GM08714 (cell line): Measurements from ENCODE around the gene OPN1SW.

Experiments
- H3K4me3 ChIP-seq: fragments of 200-500 bp; sonication (Bioruptor generic); 2 replicates; pipeline ENCODE4 v1.5.1; 2014; ENCODE audit warnings: mild to moderate bottlenecking, low read length, inconsistent platforms
- ZNF274 ChIP-seq: IDR thresholded peaks from 2 replicates; pipeline ENCODE4 v1.6.1; 2012; ENCODE audit warnings: mild to moderate bottlenecking, low read depth, low read length

Gene OPN1SW

DNA sequence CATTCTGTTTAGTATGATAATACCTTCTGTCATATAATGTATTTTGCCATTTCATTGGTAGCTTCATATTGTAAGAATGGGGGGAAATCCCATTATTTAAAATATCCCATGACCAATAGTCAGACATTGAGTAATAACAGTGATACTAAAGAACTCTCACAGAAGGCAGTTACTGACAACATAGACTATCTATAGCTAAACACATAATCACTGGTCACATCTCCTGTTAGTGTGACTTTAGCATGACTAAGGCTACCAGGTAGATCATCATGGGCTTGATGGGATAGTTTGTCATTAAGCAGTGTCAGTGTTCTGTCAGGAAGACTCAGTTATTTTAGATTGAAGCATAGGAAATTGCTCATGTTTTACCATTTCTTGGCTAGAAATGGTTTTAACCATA lies 16.4 kb downstream of the OPN1SW start:
- TF ChIP-seq ZNF274, result no peak
- H3K4me3 ChIP-seq, result no peak overlapping the region

DNA sequence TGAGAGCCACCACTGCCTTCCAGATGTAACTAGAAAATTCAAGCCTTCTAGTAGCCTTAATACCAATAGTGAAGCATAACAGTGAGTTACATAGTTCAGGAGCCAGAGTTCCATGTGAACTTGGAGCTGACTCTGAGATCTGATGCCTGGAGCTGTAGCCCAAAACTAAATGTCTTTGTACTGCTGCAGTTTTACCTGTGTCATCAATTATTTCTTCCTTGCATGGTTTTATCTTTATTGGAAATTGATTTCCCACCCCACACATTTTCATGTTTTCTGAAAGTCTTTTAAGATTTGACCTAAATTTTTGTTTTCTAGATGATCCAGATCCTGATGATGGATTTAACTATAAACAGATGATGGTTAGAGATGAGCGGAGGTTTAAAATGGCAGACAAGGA lies 17.0 kb downstream of the OPN1SW start:
- no peak overlapping the region for H3K4me3 ChIP-seq

DNA sequence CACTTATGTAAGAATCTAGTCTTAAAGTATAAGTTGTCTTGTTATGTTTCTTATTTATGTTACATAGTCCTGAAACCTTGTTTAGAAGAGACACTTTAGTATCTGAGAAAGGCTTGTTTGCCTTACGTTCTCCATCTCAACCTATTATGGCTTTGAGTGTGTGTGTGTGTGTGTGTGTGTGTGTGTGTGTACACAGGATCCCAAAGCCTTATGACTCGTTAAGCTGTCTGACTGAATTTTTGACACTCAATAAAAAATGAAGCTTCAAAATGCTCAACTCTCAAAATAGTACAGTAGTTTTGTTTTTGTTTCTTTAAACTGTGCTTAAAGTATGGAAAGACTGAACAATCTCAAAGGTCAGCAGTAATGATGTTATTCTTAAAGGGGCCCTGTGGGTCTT lies 18.4 kb downstream of the OPN1SW start:
- TF ChIP-seq ZNF274, result no peak
- no peak overlapping the region for H3K4me3 ChIP-seq

More for the DNA sequence above, 17.0 kb downstream of the OPN1SW start:
- no peak for TF ChIP-seq ZNF274

DNA sequence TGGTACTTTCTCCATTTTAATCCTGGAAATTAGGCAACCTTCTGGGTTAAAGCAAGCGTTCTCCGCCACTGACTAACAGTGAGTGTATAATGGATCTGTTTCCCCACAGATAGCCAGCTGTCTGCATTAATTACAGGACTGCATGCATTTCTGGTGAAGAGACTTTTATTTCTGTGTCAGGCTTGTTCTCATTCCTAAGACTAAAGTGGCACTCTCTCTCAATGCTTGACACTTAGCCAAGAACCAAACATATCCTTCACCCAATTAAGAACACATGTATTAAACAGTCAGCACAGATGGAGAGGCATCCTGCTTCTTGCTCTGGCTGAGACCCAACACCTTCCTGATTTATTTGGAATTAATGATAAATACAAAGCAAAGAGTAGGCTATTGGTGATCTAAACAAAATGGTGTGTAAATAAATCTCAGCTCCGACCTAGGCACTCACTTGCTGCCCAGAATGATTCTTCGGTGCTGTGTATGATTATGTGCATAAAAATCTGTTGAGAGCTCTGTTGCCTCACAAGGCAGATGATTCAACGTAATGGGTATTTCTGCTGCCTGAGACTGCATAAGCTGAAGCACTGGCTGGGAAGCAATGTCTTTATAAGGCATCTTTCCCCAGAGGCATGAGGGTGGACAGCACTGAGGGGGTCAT lies 19.6 kb downstream of the OPN1SW start:
- TF ChIP-seq ZNF274, result no peak
- H3K4me3 ChIP-seq, result no peak overlapping the region

DNA sequence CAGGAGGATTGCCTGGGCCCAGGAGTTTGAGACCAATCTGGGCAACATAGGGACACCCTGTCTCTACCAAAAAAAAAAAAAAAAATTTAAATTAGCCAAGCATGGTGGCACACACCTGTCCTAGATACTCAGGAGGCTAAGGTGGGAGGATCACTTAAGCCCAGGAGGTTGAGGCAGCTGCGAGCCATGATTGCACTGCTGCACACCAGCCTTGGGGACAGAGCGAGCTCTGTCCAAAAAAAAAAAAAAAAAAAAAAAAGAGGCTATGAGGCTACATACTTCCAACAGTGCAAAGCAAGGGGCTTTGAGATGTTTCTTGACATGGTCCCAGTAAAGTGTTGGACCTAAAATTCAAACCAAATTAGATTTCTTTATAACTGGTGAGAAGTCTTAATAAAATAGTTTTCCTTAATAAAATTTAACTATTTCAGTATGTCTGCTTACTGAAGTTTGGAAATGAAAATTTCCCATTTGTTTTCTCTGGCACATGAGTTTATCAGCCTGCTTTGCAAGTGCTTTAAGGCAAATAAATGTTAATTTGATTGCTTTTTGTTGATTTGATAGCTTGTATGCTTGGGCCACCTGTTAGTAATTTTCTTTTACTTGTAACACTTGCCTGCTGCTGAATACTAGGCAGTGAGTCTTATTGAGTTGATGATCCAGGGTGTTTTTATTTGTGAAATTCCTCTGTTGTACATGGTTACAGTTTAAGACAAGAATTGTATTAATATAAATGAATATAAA lies 20.3 kb downstream of the OPN1SW start:
- no peak overlapping the region for H3K4me3 ChIP-seq
- no peak for TF ChIP-seq ZNF274

DNA sequence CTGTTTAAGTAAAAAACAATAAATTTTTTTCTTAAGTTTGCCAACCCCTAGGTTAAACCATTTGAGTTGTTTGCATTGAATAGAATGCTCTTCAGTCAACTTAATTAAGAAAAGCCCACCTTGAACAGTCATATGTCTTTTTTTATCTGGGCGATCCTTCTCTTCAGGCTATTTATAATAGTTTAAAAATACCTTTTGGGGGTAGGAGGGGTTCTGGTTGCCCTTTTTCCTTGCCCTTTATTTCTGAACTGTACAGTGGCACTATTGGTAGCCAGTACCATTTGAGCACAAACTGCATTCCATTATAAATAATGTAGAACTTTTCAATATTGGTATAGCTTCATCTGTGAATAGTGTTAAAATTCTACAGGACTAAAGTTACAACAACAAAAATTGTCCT lies 23.3 kb downstream of the OPN1SW start:
- no peak for TF ChIP-seq ZNF274
- H3K4me3 ChIP-seq, result no peak overlapping the region

DNA sequence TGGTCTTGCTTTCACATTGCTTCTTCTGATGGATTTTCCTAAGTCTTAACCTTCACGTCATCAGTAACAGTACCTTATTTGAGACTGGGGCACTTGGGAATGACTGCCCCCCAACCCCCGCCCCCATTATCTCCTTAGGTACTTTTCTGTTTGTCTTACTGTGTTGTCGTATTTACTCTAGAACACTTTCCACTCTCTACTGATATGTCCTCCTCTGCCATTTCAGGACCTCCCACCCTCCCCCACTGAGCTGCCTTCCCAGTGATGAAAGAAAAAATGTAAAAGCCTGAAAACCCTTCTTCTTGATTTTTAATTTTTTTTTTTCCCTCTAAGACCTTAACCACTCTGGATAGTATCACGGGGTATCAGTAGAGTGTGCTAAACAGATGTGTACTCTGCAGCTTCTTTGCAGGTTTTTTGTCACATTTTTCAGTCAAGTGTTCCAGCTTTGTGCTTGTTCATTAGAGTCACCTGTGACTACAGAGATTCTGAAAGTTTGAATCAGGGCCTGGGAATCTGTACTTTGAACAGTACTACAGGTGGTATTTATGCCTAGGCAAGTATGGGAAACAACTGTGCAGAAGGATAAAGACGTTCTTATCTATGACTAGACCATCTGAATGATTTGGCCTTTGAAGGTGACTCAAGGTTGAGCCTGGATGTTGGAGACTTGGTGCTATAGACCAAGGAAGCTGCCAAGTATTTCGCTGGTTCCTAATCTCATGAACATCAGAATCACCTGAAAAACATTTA lies 28.1 kb downstream of the OPN1SW start:
- TF ChIP-seq ZNF274, result no peak
- H3K4me3 ChIP-seq, result no peak overlapping the region

DNA sequence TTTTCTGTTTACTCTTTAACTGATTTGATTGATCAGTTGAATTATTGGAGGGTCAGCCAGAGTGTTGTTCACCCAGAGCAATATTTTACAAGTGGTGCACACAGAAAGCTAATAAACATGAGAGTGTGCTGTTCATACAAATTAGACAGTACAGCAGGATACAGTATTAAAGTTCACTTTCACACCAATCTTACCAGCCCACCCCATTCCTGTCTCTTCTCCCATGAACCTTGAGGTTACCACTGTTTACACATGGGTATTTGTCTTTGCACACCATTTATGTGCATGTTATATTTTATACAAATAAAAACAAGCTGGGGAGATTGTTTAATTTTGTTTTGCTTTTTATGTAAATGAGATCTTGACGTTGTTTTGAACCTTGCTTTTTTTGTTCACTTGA lies 29.9 kb downstream of the OPN1SW start:
- no peak overlapping the region for H3K4me3 ChIP-seq
- TF ChIP-seq ZNF274, result no peak

DNA sequence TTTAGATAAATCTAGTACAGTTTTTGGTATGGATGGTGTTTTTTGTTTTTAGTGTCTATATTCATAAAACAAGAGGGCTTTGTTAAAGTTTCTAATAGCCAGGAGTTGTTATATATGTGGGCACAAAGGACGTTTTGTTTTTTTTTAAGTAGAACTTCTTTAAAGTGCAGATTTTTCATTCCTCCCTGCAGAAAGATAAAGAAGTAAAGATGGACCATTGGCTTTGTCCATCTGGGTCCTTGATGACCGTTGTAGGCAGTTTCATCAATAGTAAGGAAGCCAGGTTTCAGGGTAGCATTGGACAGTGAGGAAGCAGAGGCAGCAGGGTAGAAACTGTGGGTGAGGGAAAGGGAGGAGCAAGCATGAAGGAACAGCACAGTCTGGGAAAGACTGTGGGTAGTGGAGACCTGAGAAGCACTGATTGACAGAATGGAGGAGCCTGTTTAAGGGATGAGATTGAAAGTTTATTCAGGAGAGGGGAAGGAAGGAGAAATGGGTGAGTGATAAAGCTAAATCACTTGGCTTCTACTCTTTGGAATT lies 31.2 kb downstream of the OPN1SW start:
- no peak for TF ChIP-seq ZNF274
- no peak overlapping the region for H3K4me3 ChIP-seq

DNA sequence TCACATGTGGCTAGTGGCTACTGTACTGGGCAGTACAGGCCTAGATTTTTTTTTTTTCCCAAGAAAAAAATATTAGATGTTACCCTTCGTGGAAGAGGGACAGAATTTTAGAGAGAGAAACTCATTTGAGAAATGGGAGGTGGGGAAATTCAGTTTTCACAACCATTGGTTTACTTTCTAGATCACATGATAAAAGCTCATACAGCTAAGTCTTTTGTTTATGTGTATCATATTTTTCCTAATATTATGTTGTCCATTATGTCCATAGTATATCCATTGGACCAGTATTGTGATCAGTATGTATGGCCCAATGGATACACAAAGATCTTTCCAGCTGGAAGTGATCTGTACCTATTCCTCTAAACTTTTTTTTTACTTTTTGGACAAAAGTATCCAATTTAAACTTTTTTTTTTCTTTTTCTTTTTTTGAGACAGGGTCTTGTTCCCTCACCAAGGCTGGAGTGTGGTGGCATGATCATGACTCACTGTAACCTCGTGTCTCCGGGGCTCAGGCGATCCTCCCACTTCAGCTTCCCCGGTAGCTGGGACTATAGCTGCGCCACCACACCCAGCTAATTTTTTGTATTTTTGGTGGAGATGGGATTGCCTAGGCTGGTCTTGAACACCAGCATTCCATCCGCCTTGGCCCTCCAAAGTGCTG lies 32.4 kb downstream of the OPN1SW start:
- TF ChIP-seq ZNF274, result no peak
- no peak overlapping the region for H3K4me3 ChIP-seq

DNA sequence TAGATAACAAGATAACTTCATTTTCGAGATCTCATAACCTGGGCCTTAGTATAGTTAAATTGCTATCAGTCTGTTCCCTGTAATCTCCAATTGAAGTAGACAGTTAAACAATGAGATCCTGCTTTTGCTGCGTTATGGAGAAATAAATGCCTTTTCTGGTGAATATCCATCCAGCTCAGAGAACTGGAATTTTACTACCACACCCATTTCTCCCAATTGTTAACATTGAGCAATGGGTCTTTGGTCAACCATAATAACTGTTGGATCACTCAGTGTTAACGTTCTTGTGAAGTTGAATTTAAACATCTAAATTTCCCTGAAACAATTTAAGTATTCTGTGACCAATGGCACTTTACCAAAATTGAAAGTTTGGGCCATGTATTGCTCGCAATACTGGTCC lies 33.4 kb downstream of the OPN1SW start:
- TF ChIP-seq ZNF274, result no peak
- no peak overlapping the region for H3K4me3 ChIP-seq

DNA sequence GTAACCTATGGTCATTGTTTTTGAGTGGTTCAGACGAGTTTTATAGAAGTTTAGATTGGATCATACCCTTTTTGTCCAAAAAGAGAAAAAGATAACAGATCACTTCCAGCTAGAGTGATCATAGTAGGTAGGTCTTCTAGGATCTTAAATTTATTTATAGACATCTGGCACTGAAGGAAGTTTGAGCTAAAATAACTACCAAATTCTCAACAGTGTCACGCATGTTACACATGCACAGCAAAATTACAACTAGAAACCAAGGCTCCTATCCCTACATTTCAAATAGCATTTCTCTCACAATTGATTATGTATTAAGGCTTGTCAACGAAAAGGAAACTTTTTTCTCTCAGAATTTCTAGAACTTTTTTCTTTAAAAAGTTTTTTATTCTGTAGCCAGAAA lies 34.1 kb downstream of the OPN1SW start:
- no peak overlapping the region for H3K4me3 ChIP-seq
- TF ChIP-seq ZNF274, result no peak

DNA sequence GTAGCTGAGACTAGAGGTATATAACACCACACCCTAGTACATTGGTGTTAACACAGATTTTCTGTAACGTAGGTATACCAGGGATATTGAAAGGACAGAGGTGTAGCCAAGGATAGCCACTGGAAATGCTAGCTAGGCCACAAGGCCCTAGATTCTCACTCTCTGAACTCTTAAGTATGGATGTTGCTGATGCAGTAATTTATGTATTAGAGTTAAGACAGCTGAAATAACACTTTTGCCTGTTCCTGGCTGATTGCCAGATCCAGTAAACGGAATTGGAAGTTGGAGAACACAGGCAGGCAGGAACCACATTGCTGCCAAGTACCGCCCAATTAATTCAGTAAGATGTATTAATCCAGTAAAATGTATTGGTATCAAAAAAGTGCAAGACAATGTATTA lies 34.6 kb downstream of the OPN1SW start:
- TF ChIP-seq ZNF274, result no peak
- no peak overlapping the region; the same call in 1 of the 2 replicates for H3K4me3 ChIP-seq
